Kidney (tissue), 14 donors: ENCODE data around the gene NPEPL1. TPM values are rescaled to one million over a fixed set of nuclear protein-coding genes. Genes with fewer than 3 reads are reported as not detected.
"Not testable (repeated sequence)": the region's sequence is repeated elsewhere in the genome, so short reads cannot be mapped to it uniquely, and the experiment has no call there.

Experiments used
- DNase-seq, 5 donors: peaks; one replicate each; pipeline ENCODE4 v3.0.0-alpha.2; 2013 to 2020
- FAIRE-seq: peaks from 2 replicates; lab custom pipeline; 2012; peaks lifted over from hg19 to GRCh38; lab: Jason Lieb, UNC
- H3K27ac ChIP-seq, 2 donors: one replicate each; pipeline ENCODE4 v1.7.0; 2013; ENCODE audit warnings: low read depth in 2 of 2, low read length in 2 of 2, inconsistent platforms in 1 of 2
- H3K27me3 ChIP-seq: one replicate; pipeline ENCODE4 v1.7.1; 2013; ENCODE audit warnings: low read length, inconsistent platforms; ENCODE audit not compliant: control insufficient read depth, insufficient read depth
- H3K36me3 ChIP-seq, 3 donors: one replicate each; pipeline versions ENCODE4 v1.7.0 to v1.7.1; 2013; ENCODE audit warnings: low read length in 3 of 3, control low read depth in 1 of 3, inconsistent platforms in 1 of 3; ENCODE audit not compliant: insufficient read depth in 3 of 3, control insufficient read depth in 2 of 3
- H3K4me1 ChIP-seq, 3 donors: one replicate each; pipeline versions ENCODE4 v1.7.0 to v1.7.1; 2013; ENCODE audit warnings: low read length in 3 of 3, inconsistent platforms in 1 of 3, low read depth in 1 of 3; ENCODE audit not compliant: control insufficient read depth in 2 of 3, insufficient read depth in 2 of 3
- H3K4me3 ChIP-seq, 3 donors: one replicate each; pipeline versions ENCODE4 v1.7.0 to v1.8.1; 2013; ENCODE audit warnings: low read length in 3 of 3, control low read depth in 1 of 3, inconsistent platforms in 1 of 3
- H3K9ac ChIP-seq, 3 donors: one replicate each; pipeline versions ENCODE4 v1.7.0 to v1.7.1; 2013; ENCODE audit warnings: low read length in 3 of 3, control low read depth in 1 of 3, inconsistent platforms in 1 of 3
- H3K9me3 ChIP-seq, 3 donors: one replicate each; pipeline versions ENCODE4 v1.7.0 to v1.7.1; 2013; ENCODE audit warnings: low read length in 3 of 3, control low read depth in 1 of 3, inconsistent platforms in 1 of 3; ENCODE audit not compliant: control insufficient read depth in 2 of 3, insufficient read depth in 1 of 3
- intact Hi-C: fragments of 100-400 bp; cut with DNase I; formaldehyde crosslinking; loops from one replicate; pipeline ENCODE4 v1.11.1; 2022
- polyA plus RNA-seq: library from polyadenylated mRNA; stranded (reverse); fragments of 350-450 nt; fragmentation: Illumina TruSeq; extraction: RNeasy Lipid Tissue Mini Kit (QIAGEN cat#74804); gene quantifications from one replicate; pipeline ENCODE4 v1.2.3, GENCODE V29; 2014; ENCODE audit warnings: low read depth, low replicate concordance; ENCODE audit not compliant: insufficient read depth
- total RNA-seq: library from RNA; stranded (reverse); fragmentation: NEBNext Ultra II Directional; extraction: Animal tissue kit (Norgen Biotek cat#: 25700); gene quantifications from one replicate; pipeline ENCODE4 v1.2.1, GENCODE V29; 2021
- TF ChIP-seq, protein P1 (sequence below): IDR thresholded peaks from 3 replicates; pipeline ENCODE4 v1.5.1; 2012; ENCODE audit warnings: mild to moderate bottlenecking, moderate library complexity, borderline replicate concordance; ENCODE audit not compliant: insufficient read depth; ENCODE audit errors: extremely low read depth
- donor health status: control.
- donor health status: control.
- donor health status: control.
- donor health status: control.
- donor health status: control.
- donor health status: DM: yes; HTN: yes; CAD: no.
- donor health status: Normal renal cell carcinoma (clear cell type).

NPEPL1 gene
- total and polyA plus RNA-seq, 2 donors from 2014 or later, result 39.7 to 60.2 TPM

DNA sequence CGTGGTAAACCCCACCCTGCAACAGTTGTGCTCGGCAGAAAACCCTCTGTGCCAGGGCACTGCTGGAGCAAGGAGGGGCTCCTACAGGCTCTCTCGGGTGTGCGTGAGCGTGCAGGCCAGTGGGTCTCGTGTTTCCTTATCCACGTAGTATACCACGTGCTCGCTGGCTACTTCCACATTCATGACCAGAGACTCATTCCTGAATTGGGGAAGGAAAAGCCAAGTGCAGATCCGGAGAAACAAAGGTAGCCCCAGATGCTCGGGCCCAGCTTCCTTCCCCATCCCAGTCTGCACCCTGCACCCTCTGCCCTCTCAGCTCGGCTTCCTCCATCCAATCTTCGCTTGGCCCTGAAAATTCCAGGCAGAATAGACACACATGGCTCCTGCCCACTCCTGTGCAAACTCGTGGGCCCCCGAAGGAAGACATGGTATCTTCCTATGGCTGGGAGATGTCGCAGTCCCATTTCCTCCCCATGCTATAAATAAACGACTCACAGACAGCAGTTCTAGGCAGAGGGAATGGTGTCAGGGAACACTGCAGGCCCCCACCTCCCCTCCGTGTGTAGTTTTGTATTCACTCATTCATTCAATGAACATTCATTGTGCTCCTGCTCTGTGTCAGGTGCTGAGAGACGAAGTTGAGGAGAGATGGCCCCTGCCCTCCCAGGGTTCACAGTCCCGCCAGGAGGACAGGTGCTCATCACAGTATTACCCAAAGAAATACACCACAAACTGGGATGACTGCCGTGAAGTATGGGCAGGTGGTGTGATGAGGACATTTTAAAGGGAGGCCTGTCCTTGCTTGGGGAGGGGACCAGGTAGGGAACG, 29.6 kb downstream of the NPEPL1 start:
- Histone ChIP-seq H3K9ac (no peak overlapping the region), H3K36me3 (no peaks in the 10 kb centered on the region), H3K27ac (no peak overlapping the region), H3K4me3 (no peak overlapping the region), H3K9me3 (no peaks in the 10 kb centered on the region), H3K27me3 (no peaks in the 10 kb centered on the region), H3K4me1 (no peaks in the 10 kb centered on the region)
- DNase-seq (peak in 2 of 5 donors; percentile 8 to 25), FAIRE-seq (no peak)
- intact Hi-C loops, result no loop called here
- TF ChIP-seq, protein P1, sequence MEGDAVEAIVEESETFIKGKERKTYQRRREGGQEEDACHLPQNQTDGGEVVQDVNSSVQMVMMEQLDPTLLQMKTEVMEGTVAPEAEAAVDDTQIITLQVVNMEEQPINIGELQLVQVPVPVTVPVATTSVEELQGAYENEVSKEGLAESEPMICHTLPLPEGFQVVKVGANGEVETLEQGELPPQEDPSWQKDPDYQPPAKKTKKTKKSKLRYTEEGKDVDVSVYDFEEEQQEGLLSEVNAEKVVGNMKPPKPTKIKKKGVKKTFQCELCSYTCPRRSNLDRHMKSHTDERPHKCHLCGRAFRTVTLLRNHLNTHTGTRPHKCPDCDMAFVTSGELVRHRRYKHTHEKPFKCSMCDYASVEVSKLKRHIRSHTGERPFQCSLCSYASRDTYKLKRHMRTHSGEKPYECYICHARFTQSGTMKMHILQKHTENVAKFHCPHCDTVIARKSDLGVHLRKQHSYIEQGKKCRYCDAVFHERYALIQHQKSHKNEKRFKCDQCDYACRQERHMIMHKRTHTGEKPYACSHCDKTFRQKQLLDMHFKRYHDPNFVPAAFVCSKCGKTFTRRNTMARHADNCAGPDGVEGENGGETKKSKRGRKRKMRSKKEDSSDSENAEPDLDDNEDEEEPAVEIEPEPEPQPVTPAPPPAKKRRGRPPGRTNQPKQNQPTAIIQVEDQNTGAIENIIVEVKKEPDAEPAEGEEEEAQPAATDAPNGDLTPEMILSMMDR, result no peak

DNA sequence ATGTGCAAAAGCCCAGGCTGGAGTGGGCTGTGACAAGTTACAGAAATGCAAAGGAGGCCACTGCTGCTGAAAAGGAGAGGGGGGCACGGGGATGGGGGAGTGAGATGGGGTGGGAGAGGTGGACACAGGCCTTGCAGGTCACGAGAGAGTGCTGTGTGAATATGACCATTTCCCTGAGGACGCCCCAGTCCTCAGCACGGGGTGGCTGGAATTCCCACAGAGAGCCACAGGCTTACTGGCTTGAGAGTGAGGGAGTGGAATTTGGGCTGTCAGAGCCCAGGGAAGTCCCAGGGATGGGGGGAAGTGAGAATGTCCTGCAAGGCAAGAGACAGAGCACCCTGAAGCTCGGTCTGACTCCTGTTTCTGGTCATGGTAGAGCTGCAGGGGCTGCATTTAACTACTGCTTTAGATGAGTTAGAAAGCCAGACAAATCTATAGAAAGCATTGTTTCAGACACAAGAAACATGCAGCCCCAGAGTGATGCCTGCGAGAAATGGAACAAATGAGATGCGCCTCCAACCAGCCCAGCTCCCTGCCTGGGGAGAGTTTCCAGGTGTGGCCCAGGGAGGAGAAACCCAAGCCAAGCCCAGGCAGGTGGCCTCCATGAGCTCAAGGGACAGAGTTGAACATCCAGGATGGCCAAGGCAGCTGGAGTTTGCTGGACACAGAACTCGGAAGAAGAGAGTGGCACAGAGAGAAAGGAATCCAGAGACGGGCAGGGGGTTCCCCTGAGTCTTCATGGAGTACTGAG, 30.5 kb downstream of the NPEPL1 start:
- H3K4me1 ChIP-seq, result no peaks in the 10 kb centered on the region
- intact Hi-C loops, result no loop called here
- no peaks in the 10 kb centered on the region for H3K9me3 ChIP-seq
- H3K4me3 ChIP-seq, result no peak overlapping the region
- DNase-seq, result peak in 1 of 5 donors; percentile 4
- no peak for FAIRE-seq
- no peak overlapping the region for H3K27ac ChIP-seq
- H3K9ac ChIP-seq, result no peak overlapping the region
- H3K36me3 ChIP-seq, result no peaks in the 10 kb centered on the region
- TF ChIP-seq, protein P1, result no peak
- no peaks in the 10 kb centered on the region for H3K27me3 ChIP-seq

DNA sequence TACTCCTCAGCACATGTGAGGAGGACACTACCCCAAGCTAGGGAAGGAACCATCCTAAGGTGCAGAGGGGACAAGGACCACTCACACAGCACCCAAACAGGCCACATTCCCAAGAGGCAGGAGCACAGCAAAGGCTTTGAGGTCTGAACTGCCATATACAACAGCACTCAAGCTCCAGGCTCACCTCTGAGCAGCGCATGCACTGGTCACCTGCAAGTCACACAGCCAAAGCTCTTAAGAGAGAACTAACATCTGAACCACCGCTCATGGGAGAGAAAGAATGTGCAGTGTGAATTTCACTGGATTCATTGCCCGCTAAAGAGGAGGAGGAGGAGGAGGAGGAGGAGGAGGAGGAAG, 31.0 kb downstream of the NPEPL1 start:
- Histone ChIP-seq H3K27me3 (no peaks in the 10 kb centered on the region), H3K27ac (no peak overlapping the region), H3K9ac (no peak overlapping the region), H3K4me3 (no peak overlapping the region), H3K9me3 (no peaks in the 10 kb centered on the region), H3K4me1 (no peaks in the 10 kb centered on the region), H3K36me3 (no peaks in the 10 kb centered on the region)
- no peak for FAIRE-seq
- intact Hi-C loops, result no loop called here
- peak in 1 of 5 donors; percentile 7 for DNase-seq
- TF ChIP-seq, protein P1, result no peak

DNA sequence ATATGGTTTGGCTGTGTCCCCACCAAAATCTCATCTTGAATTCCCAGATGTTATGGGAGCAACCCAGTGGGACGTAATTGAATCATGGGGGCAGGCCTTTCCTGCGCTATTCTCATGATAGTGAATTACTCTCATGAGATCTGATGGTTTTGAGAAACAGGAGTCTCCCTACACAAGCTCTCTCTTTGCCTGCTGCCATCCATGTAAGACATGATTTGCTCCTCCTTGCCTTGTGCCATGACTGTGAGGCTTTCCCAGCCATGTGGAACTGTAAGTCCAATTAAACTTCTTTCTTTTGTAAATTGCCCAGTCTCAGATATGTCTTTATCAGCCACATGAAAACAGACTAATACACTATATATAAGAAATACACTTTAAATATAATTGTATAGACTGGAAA, 33.6 kb downstream of the NPEPL1 start:
- H3K9me3 ChIP-seq, FAIRE-seq, DNase-seq, H3K4me1 ChIP-seq, H3K27me3 ChIP-seq, H3K4me3 ChIP-seq, H3K9ac ChIP-seq, H3K36me3 ChIP-seq, intact Hi-C loops, H3K27ac ChIP-seq: not testable (repeated sequence)
